SK-N-SH treated with all-trans-retinoic acid at 6 μM for 48 hours (cell line): ENCODE data around the gene PRR23E.

Source experiments
- ATAC-seq: fragments of 200-7000 bp; cut with Tn5 transposase; 3 replicates; pipeline ENCODE4 v1.9.1; 2020; ENCODE audit warnings: mild to moderate bottlenecking, moderate library complexity
- BACH2 ChIP-seq: fragments of 250-450 bp; sonication (Bioruptor Pico); IDR thresholded peaks from 2 replicates; pipeline ENCODE4 v1.9.0; 2021; ENCODE audit warnings: mild to moderate bottlenecking, borderline replicate concordance
- CSDC2 ChIP-seq: fragments of 250-450 bp; sonication (Bioruptor Pico); IDR thresholded peaks from 2 replicates; pipeline ENCODE4 v1.5.0; 2020; ENCODE audit warnings: mild to moderate bottlenecking, moderate library complexity
- ESRRG ChIP-seq: fragments of 250-450 bp; sonication (Bioruptor Pico); IDR thresholded peaks from 2 replicates; pipeline ENCODE4 v1.6.1; 2021; ENCODE audit warnings: mild to moderate bottlenecking
- GLIS3 ChIP-seq: fragments of 250-450 bp; sonication (Bioruptor Pico); IDR thresholded peaks from 2 replicates; pipeline ENCODE4 v1.5.0; 2020; ENCODE audit warnings: mild to moderate bottlenecking, moderate library complexity
- ISL1 ChIP-seq: fragments of 250-450 bp; sonication (Bioruptor Pico); IDR thresholded peaks from 2 replicates; pipeline ENCODE4 v2.1.2; 2022; ENCODE audit warnings: mild to moderate bottlenecking, moderate library complexity
- OSR1 ChIP-seq: fragments of 250-450 bp; sonication (Bioruptor Pico); IDR thresholded peaks from 2 replicates; pipeline ENCODE4 v1.8.0; 2022; ENCODE audit warnings: moderate library complexity, mild to moderate bottlenecking, inconsistent platforms
- PPARA ChIP-seq: fragments of 250-450 bp; sonication (Bioruptor Pico); IDR thresholded peaks from 2 replicates; pipeline ENCODE4 v1.5.0; 2020; ENCODE audit warnings: mild to moderate bottlenecking, borderline replicate concordance
- RARB ChIP-seq: fragments of 250-450 bp; sonication (Bioruptor Pico); IDR thresholded peaks from 2 replicates; pipeline ENCODE4 v1.8.0; 2021; ENCODE audit warnings: mild to moderate bottlenecking, moderate library complexity
- SNAI2 ChIP-seq: fragments of 250-450 bp; sonication (Bioruptor Pico); IDR thresholded peaks from 2 replicates; pipeline ENCODE4 v1.5.0; 2020; ENCODE audit warnings: mild to moderate bottlenecking, moderate library complexity
- TCF4 ChIP-seq: fragments of 250-450 bp; sonication (Bioruptor Pico); IDR thresholded peaks from 2 replicates; pipeline ENCODE4 v1.8.0; 2021; ENCODE audit warnings: mild to moderate bottlenecking, moderate library complexity, borderline replicate concordance
- ZC3H10 ChIP-seq: fragments of 250-450 bp; sonication (Bioruptor Pico); IDR thresholded peaks from 2 replicates; pipeline ENCODE4 v1.5.1; 2021; ENCODE audit warnings: mild to moderate bottlenecking, moderate library complexity
- ZFP3 ChIP-seq: fragments of 250-450 bp; sonication (Bioruptor Pico); IDR thresholded peaks from 2 replicates; pipeline ENCODE4 v1.5.0; 2020; ENCODE audit warnings: mild to moderate bottlenecking, moderate library complexity
- ZFP30 ChIP-seq: fragments of 450-650 bp; formaldehyde crosslinking; IDR thresholded peaks from 2 replicates; pipeline ENCODE4 v1.5.0; 2022; ENCODE audit warnings: mild to moderate bottlenecking, moderate library complexity
- ZNF565 ChIP-seq: fragments of 450-650 bp; formaldehyde crosslinking; conservative IDR thresholded peaks from 2 replicates; pipeline ENCODE4 v1.5.0; 2020; ENCODE audit warnings: low read depth, mild to moderate bottlenecking, moderate library complexity
- ZNF70 ChIP-seq: fragments of 450-650 bp; formaldehyde crosslinking; IDR thresholded peaks from 2 replicates; pipeline ENCODE4 v1.5.0; 2020; ENCODE audit warnings: mild to moderate bottlenecking, moderate library complexity
- ZNF8 ChIP-seq: fragments of 450-650 bp; formaldehyde crosslinking; IDR thresholded peaks from 2 replicates; pipeline ENCODE4 v1.5.0; 2020; ENCODE audit warnings: mild to moderate bottlenecking, moderate library complexity
- TF ChIP-seq, protein P1 (sequence below): fragments of 250-450 bp; sonication (Bioruptor Pico); IDR thresholded peaks from 2 replicates; pipeline ENCODE4 v1.5.1; 2020; ENCODE audit warnings: low read depth, mild to moderate bottlenecking, moderate library complexity
- TF ChIP-seq, protein P2 (sequence below): fragments of 250-450 bp; sonication (Bioruptor Pico); IDR thresholded peaks from 2 replicates; pipeline ENCODE4 v1.5.0; 2020; ENCODE audit warnings: mild to moderate bottlenecking, moderate library complexity
- TF ChIP-seq, protein P3 (sequence below): fragments of 250-450 bp; sonication (Bioruptor Pico); IDR thresholded peaks from 2 replicates; pipeline ENCODE4 v1.5.1; 2021; ENCODE audit warnings: mild to moderate bottlenecking, moderate library complexity
- TF ChIP-seq, protein P4 (sequence below): fragments of 250-450 bp; sonication (Bioruptor Pico); IDR thresholded peaks from 2 replicates; pipeline ENCODE4 v1.8.0; 2020; ENCODE audit warnings: mild to moderate bottlenecking, moderate library complexity, borderline replicate concordance

PRR23E gene

DNA sequence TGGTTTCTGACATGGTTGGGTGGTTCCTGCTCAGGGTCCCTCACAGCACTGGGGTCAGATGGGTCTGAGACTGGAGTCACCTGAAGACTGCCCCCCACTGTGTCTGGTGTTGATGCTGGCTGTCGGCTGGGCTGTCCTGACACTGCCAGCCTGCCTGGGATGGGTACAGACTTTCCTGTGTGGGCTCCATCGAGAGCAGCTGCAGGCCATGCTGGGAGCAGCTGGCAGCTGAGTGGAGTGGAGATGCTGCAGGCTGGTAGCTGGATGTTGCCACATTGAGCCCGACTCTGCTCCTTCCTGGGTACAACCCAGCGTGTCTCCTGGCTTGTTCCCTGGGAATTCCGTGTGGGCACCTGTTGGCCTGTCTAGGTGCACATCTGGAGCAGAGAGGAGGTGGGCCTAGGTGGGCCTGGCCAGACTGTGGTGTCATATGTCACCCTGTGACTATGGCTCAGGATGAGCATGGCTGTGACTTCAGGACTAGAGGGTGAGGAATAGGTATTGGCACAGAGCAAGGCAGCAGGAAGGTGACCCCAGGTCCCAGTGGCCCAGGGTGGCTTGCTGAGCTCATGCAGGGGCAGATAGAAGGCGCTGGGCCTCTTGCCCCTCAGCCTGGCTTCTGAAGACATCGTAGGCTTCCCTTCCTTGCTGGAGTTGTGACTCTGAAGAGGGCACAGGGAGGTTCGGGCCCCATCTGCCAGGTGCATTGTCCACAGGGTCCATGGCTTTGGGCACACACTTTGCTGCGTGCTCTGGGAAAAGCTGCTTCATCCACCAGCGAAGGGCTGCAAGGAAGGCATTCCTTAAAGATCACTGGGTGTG, 40.0 kb upstream of the PRR23E start:
- ATAC-seq = peak; percentile 62
- TF ChIP-seq TCF4 (CRISPR knock-in tag) (no peak), SNAI2 (CRISPR knock-in tag) (no peak), ZFP30 (CRISPR knock-in tag) (no peak), ZNF8 (CRISPR knock-in tag) (no peak), GLIS3 (CRISPR knock-in tag) (no peak), ISL1 (no peak), ESRRG (CRISPR knock-in tag) (no peak), PPARA (CRISPR knock-in tag) (no peak), ZFP3 (CRISPR knock-in tag) (no peak), BACH2 (CRISPR knock-in tag) (no peak)
- TF ChIP-seq, protein P1, sequence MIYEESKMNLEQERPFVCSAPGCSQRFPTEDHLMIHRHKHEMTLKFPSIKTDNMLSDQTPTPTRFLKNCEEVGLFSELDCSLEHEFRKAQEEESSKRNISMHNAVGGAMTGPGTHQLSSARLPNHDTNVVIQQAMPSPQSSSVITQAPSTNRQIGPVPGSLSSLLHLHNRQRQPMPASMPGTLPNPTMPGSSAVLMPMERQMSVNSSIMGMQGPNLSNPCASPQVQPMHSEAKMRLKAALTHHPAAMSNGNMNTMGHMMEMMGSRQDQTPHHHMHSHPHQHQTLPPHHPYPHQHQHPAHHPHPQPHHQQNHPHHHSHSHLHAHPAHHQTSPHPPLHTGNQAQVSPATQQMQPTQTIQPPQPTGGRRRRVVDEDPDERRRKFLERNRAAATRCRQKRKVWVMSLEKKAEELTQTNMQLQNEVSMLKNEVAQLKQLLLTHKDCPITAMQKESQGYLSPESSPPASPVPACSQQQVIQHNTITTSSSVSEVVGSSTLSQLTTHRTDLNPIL (CRISPR knock-in tag) = no peak
- TF ChIP-seq, protein P2, sequence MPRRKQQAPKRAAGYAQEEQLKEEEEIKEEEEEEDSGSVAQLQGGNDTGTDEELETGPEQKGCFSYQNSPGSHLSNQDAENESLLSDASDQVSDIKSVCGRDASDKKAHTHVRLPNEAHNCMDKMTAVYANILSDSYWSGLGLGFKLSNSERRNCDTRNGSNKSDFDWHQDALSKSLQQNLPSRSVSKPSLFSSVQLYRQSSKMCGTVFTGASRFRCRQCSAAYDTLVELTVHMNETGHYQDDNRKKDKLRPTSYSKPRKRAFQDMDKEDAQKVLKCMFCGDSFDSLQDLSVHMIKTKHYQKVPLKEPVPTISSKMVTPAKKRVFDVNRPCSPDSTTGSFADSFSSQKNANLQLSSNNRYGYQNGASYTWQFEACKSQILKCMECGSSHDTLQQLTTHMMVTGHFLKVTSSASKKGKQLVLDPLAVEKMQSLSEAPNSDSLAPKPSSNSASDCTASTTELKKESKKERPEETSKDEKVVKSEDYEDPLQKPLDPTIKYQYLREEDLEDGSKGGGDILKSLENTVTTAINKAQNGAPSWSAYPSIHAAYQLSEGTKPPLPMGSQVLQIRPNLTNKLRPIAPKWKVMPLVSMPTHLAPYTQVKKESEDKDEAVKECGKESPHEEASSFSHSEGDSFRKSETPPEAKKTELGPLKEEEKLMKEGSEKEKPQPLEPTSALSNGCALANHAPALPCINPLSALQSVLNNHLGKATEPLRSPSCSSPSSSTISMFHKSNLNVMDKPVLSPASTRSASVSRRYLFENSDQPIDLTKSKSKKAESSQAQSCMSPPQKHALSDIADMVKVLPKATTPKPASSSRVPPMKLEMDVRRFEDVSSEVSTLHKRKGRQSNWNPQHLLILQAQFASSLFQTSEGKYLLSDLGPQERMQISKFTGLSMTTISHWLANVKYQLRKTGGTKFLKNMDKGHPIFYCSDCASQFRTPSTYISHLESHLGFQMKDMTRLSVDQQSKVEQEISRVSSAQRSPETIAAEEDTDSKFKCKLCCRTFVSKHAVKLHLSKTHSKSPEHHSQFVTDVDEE (CRISPR knock-in tag) = no peak
- TF ChIP-seq, protein P3, sequence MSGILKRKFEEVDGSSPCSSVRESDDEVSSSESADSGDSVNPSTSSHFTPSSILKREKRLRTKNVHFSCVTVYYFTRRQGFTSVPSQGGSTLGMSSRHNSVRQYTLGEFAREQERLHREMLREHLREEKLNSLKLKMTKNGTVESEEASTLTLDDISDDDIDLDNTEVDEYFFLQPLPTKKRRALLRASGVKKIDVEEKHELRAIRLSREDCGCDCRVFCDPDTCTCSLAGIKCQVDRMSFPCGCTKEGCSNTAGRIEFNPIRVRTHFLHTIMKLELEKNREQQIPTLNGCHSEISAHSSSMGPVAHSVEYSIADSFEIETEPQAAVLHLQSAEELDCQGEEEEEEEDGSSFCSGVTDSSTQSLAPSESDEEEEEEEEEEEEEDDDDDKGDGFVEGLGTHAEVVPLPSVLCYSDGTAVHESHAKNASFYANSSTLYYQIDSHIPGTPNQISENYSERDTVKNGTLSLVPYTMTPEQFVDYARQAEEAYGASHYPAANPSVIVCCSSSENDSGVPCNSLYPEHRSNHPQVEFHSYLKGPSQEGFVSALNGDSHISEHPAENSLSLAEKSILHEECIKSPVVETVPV (CRISPR knock-in tag) = no peak
- TF ChIP-seq, protein P4, sequence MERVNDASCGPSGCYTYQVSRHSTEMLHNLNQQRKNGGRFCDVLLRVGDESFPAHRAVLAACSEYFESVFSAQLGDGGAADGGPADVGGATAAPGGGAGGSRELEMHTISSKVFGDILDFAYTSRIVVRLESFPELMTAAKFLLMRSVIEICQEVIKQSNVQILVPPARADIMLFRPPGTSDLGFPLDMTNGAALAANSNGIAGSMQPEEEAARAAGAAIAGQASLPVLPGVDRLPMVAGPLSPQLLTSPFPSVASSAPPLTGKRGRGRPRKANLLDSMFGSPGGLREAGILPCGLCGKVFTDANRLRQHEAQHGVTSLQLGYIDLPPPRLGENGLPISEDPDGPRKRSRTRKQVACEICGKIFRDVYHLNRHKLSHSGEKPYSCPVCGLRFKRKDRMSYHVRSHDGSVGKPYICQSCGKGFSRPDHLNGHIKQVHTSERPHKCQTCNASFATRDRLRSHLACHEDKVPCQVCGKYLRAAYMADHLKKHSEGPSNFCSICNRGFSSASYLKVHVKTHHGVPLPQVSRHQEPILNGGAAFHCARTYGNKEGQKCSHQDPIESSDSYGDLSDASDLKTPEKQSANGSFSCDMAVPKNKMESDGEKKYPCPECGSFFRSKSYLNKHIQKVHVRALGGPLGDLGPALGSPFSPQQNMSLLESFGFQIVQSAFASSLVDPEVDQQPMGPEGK (CRISPR knock-in tag) = no peak

DNA sequence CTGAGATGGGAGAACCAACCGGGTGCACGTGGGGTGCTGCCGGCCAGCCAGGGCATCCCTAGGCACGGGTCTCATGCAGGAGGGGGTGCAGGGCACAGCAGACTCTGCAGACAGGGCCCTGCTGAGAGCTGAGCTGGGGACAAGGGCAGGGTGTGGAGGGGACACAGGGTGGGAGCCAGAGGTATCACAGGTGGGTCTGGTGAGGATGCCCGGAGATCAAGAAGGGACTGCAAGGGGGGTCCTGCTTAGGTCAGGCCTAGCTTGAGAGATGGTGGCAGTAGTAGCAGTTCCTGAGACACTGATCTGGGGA, 39.5 kb upstream of the PRR23E start:
- no peak for ATAC-seq

DNA sequence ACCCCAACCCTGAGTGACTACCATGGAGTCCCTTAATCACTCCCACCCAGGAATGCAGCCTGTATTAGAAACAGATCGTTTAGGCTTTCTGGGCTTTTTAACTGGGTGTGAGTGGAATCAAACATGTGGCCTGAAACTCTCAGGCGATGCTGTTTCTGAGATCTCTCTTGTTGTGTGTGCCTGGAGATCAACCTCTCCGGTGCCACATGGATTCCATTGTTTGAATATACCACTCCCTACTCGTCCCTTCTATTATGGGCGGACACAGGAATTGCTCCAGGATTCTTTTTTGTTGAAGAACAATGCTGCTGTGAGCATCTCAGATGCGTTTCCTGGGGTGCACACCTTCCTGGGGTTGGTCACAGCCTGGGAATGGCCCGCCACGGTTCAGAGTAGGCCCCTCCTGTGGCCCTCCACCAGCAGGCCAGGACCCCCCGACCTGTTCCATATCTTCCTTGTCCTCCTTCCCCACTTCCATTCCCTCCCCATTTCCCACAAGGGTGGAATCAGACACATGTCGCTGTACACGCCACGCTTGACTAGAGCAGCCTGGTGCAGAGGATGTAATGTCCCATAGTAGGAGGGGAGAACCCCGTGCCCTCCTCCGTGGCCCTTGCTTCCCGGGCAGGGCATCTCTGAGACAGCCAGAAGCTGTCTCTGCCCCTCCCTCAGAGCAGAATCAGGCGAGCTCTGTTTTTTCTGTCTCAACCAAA, 36.4 kb upstream of the PRR23E start:
- ATAC-seq = no peak
- no peak for TF ChIP-seq RARB (CRISPR knock-in tag)
- TF ChIP-seq, protein P1 (CRISPR knock-in tag) = no peak
- TF ChIP-seq OSR1 (CRISPR knock-in tag) = no peak
- TF ChIP-seq TCF4 (CRISPR knock-in tag) = no peak
- TF ChIP-seq, protein P4 (CRISPR knock-in tag) = no peak
- TF ChIP-seq ISL1 = no peak
- no peak for TF ChIP-seq CSDC2 (CRISPR knock-in tag)
- TF ChIP-seq ZC3H10 (CRISPR knock-in tag) = no peak
- TF ChIP-seq, protein P2 (CRISPR knock-in tag) = no peak
- TF ChIP-seq ESRRG (CRISPR knock-in tag) = no peak
- TF ChIP-seq ZNF8 (CRISPR knock-in tag) = no peak
- TF ChIP-seq ZNF70 = no peak

More for the DNA sequence above, 39.5 kb upstream of the PRR23E start:
- no peak for TF ChIP-seq GLIS3 (CRISPR knock-in tag)
- no peak for TF ChIP-seq ISL1
- no peak for TF ChIP-seq CSDC2 (CRISPR knock-in tag)
- TF ChIP-seq ZFP30 (CRISPR knock-in tag) = no peak
- no peak for TF ChIP-seq ZNF565 (CRISPR knock-in tag)
- TF ChIP-seq PPARA (CRISPR knock-in tag) = no peak
